Neural progenitor cell (in vitro differentiated cells): ENCODE measurements around the gene SIGMAR1. TPM values are rescaled to one million over a fixed set of nuclear protein-coding genes. Genes with fewer than 3 reads are reported as not detected.

Experiments
- DNase-seq: peaks from one replicate; pipeline ENCODE4 v3.0.0-alpha.2; 2016; ENCODE audit warnings: low spot score
- H2AFZ ChIP-seq: fragments of 200-600 bp; sonication (generic); replicated peaks from 2 replicates; pipeline ENCODE4 v1.6.1; 2016; ENCODE audit warnings: antibody characterized with exemption
- H3F3A ChIP-seq: fragments of 200-600 bp; sonication (generic); 2 replicates; pipeline ENCODE4 v1.6.1; 2016; ENCODE audit warnings: antibody characterized with exemption, low read depth
- H3K27ac ChIP-seq: fragments of 200-600 bp; sonication (generic); 2 replicates; pipeline ENCODE4 v1.5.1; 2016; ENCODE audit warnings: mild to moderate bottlenecking
- H3K27me3 ChIP-seq: fragments of 200-600 bp; sonication (generic); 2 replicates; pipeline ENCODE4 v1.6.1; 2016; ENCODE audit warnings: mild to moderate bottlenecking, moderate library complexity
- H3K36me3 ChIP-seq: fragments of 200-600 bp; sonication (generic); 2 replicates; pipeline ENCODE4 v1.5.1; 2016
- H3K4me1 ChIP-seq: fragments of 200-600 bp; sonication (generic); 2 replicates; pipeline ENCODE4 v1.6.1; 2016; ENCODE audit warnings: mixed run types
- H3K4me2 ChIP-seq: fragments of 200-600 bp; sonication (generic); 2 replicates; pipeline ENCODE4 v1.6.1; 2016
- H3K4me3 ChIP-seq: fragments of 200-600 bp; sonication (generic); 2 replicates; pipeline ENCODE4 v1.5.1; 2016
- H3K79me2 ChIP-seq: fragments of 200-600 bp; sonication (generic); 2 replicates; pipeline ENCODE4 v1.6.1; 2016; ENCODE audit warnings: low read depth
- H3K9ac ChIP-seq: fragments of 200-600 bp; sonication (generic); 2 replicates; pipeline ENCODE4 v1.6.1; 2016
- H3K9me3 ChIP-seq: fragments of 200-600 bp; sonication (generic); 2 replicates; pipeline ENCODE4 v1.5.1; 2016; ENCODE audit warnings: low read depth
- H4K20me1 ChIP-seq: fragments of 200-600 bp; sonication (generic); 2 replicates; pipeline ENCODE4 v1.6.1; 2016; ENCODE audit warnings: low read depth
- H3K27ac Mint-ChIP-seq: 3 replicates; pipeline ENCODE4 v1.8.0; 2021; ENCODE audit warnings: mixed read lengths
- H3K27me3 Mint-ChIP-seq: 2 replicates; pipeline ENCODE4 v1.8.0; 2022; ENCODE audit warnings: low read depth, mild to moderate bottlenecking, inconsistent platforms, moderate library complexity, mixed read lengths; ENCODE audit not compliant: insufficient read depth
- H3K36me3 Mint-ChIP-seq: 3 replicates; pipeline ENCODE4 v1.8.0; 2021; ENCODE audit warnings: mixed read lengths
- H3K4me1 Mint-ChIP-seq: 3 replicates; pipeline ENCODE4 v1.8.0; 2021; ENCODE audit warnings: mixed read lengths
- H3K4me3 Mint-ChIP-seq: 3 replicates; pipeline ENCODE4 v1.8.0; 2021; ENCODE audit warnings: mild to moderate bottlenecking, moderate library complexity, mixed read lengths
- H3K9me3 Mint-ChIP-seq: 3 replicates; pipeline ENCODE4 v1.8.0; 2020; ENCODE audit warnings: mixed read lengths
- EZH2 ChIP-seq: fragments of 200-600 bp; sonication (generic); IDR thresholded peaks from 2 replicates; pipeline ENCODE4 v1.6.1; 2017; ENCODE audit warnings: antibody characterized with exemption, mild to moderate bottlenecking, moderate library complexity
- EZH2phosphoT487 ChIP-seq: fragments of 200-600 bp; sonication (generic); IDR thresholded peaks from 2 replicates; pipeline ENCODE4 v1.6.1; 2017; ENCODE audit warnings: antibody characterized with exemption
- total RNA-seq: library from RNA; depleted of rRNA; stranded (reverse); fragments of >200 nt; gene quantifications from 2 replicates; pipeline ENCODE4 v1.2.3, GENCODE V29; 2015; ENCODE audit warnings: low replicate concordance
- TF ChIP-seq, protein P1 (sequence below): fragments of 200-600 bp; sonication (generic); IDR thresholded peaks from 2 replicates; pipeline ENCODE4 v1.5.1; 2017; ENCODE audit warnings: antibody characterized with exemption, mild to moderate bottlenecking

SIGMAR1 gene
- total RNA-seq, 1 donor from 2014 or later = 37.8 TPM

DNA sequence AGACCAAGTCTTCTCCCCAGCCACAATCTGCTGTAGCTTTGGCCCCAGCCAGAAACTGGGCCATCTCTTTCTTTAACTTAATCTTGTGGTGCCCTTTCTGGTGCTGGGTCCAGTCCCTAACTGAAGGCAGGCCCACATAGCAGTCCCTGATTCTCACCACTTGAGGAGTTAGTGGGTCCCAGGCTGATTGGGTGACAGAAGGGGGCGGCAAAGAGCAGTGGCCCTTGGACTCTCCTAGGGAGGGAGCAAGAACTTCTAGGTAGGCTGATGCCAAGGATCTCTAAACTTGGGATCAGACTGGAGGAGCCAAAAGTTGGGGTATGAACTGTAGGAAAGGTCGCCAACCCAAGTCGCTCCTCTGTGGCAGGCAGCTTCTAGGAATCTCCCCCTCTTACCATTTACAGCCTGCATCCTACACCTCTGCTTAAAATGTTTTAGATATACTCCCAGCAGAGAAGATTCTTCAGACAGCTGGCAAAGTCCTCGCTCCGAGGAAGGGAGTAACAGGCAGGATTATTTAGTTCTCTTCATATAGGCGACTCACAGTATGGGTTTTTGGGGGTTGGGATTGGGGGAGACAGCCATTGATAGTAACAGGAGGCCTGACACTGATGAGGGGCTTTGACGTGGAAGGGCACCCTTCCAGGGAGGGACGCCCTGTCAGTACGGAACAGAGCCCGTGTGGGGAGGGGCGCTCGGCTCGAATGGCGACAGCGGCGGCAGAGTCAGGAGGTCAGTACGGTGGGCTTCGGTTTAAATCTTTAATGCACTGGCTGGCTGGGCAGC lies 26.9 kb upstream of the SIGMAR1 start:
- H3K4me2 ChIP-seq = peak overlapping the region; percentile 89
- H3K4me1 Mint-ChIP-seq = peaks cover 10% of the 10 kb centered on the region
- H3K4me1 ChIP-seq = peaks cover 4% of the 10 kb centered on the region
- H3K36me3 ChIP-seq = no peaks in the 10 kb centered on the region
- TF ChIP-seq EZH2phosphoT487 (no peak), EZH2 (peak; percentile 10)
- TF ChIP-seq, protein P1, sequence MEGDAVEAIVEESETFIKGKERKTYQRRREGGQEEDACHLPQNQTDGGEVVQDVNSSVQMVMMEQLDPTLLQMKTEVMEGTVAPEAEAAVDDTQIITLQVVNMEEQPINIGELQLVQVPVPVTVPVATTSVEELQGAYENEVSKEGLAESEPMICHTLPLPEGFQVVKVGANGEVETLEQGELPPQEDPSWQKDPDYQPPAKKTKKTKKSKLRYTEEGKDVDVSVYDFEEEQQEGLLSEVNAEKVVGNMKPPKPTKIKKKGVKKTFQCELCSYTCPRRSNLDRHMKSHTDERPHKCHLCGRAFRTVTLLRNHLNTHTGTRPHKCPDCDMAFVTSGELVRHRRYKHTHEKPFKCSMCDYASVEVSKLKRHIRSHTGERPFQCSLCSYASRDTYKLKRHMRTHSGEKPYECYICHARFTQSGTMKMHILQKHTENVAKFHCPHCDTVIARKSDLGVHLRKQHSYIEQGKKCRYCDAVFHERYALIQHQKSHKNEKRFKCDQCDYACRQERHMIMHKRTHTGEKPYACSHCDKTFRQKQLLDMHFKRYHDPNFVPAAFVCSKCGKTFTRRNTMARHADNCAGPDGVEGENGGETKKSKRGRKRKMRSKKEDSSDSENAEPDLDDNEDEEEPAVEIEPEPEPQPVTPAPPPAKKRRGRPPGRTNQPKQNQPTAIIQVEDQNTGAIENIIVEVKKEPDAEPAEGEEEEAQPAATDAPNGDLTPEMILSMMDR = peak; percentile 92
- no peak overlapping the region for H3K27ac ChIP-seq
- peak; percentile 86 for DNase-seq
- peak overlapping the region; percentile 77 for H2AFZ ChIP-seq
- peaks cover 4% of the 10 kb centered on the region for H3K9me3 Mint-ChIP-seq
- H3K27ac Mint-ChIP-seq = peak overlapping the region; percentile 93
- no peak overlapping the region for H3K9ac ChIP-seq
- peak overlapping the region; percentile 67 for H3K4me3 ChIP-seq
- H3K79me2 ChIP-seq = peaks cover 17% of the 10 kb centered on the region
- peaks cover 15% of the 10 kb centered on the region for H3K36me3 Mint-ChIP-seq
- peaks cover 14% of the 10 kb centered on the region for H4K20me1 ChIP-seq
- H3K9me3 ChIP-seq = no peaks in the 10 kb centered on the region
- no peaks in the 10 kb centered on the region for H3K27me3 ChIP-seq
- H3F3A ChIP-seq = peaks cover 16% of the 10 kb centered on the region
- H3K4me3 Mint-ChIP-seq = peak overlapping the region; percentile 93
- peaks cover 8% of the 10 kb centered on the region for H3K27me3 Mint-ChIP-seq

DNA sequence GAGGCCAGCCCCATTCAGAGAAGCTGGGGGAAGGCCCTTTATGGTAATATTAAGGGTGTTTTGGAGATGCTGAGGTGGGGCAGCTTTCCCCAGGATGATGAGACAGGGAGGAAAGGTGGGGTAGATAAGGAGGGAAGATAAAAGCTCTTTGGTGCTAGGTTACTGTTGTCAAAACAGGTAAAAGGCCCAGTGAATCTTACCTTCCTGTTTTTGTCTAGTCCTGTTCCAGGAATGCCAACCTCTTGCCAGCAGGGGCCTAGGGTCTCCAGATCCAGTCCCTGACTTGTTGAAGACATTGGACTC lies 25.7 kb upstream of the SIGMAR1 start:
- Histone ChIP-seq H3K27me3 (no peaks in the 10 kb centered on the region), H3K79me2 (peaks cover 17% of the 10 kb centered on the region), H4K20me1 (peaks cover 14% of the 10 kb centered on the region), H3K4me2 (no peak overlapping the region), H3K4me1 (peaks cover 4% of the 10 kb centered on the region), H3F3A (peaks cover 16% of the 10 kb centered on the region), H3K36me3 (no peaks in the 10 kb centered on the region), H3K9me3 (no peaks in the 10 kb centered on the region), H3K4me3 (no peak overlapping the region), H2AFZ (no peak overlapping the region), H3K27ac (no peak overlapping the region), H3K9ac (no peak overlapping the region)
- H3K4me3 Mint-ChIP-seq = no peak overlapping the region
- H3K36me3 Mint-ChIP-seq = peaks cover 5% of the 10 kb centered on the region
- no peak for TF ChIP-seq EZH2
- TF ChIP-seq, protein P1 = no peak
- no peak for TF ChIP-seq EZH2phosphoT487
- H3K4me1 Mint-ChIP-seq = peaks cover 10% of the 10 kb centered on the region
- H3K9me3 Mint-ChIP-seq = no peaks in the 10 kb centered on the region
- no peak overlapping the region for H3K27ac Mint-ChIP-seq
- peaks cover 8% of the 10 kb centered on the region for H3K27me3 Mint-ChIP-seq
- DNase-seq = no peak

DNA sequence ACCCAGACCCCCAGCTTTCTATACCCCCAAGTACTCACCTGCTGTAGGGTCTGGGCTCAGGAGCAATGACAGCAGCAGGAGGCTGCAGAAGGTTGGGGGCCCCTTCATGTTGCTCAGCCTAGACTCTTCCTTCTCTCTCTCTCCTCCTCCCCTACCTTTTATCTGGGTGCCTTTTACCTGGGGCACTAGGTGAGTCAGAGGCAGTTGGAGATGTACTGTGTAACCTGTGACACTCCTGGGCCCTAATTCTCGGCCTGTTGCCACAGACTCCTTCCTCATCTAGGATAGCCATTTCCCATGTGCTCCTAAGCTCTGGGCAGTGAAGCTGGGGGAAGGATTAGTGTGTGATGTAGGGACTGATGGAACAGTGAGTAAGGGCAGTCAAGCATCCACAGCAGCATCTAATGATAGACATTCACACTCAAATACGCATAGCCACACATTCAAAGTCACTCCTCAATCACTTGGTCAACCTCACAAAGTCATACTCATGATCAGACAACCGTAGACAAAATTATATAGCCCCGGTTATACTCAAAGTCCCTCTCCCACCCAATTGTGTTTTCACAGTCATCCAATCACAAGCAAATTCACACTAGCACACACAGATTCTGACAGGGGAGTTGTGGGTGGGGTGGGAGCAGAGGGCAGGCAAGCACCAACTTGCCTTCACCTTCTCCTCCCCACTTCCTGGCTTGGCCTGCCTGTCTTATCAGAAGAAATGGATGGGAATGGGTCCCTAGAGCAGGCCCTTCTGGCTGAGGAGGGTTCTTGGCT lies 25.1 kb upstream of the SIGMAR1 start, which contains the start of gene CCL27:
CCL27 (minus strand) TSS at position 132 of the 777 bp plus-strand sequence; CDS start at position 108, 24 bp downstream.
- Histone ChIP-seq H3K36me3 (no peaks in the 10 kb centered on the region), H3F3A (peaks cover 16% of the 10 kb centered on the region), H3K27me3 (no peaks in the 10 kb centered on the region), H2AFZ (no peak within 1 kb of the TSS), H3K4me1 (peaks cover 4% of the 10 kb centered on the region), H4K20me1 (peaks cover 14% of the 10 kb centered on the region), H3K9me3 (no peaks in the 10 kb centered on the region), H3K9ac (no peak within 1 kb of the TSS), H3K79me2 (peaks cover 17% of the 10 kb centered on the region), H3K4me2 (no peak within 1 kb of the TSS), H3K27ac (no peak within 1 kb of the TSS), H3K4me3 (no peak within 1 kb of the TSS)
- H3K4me1 Mint-ChIP-seq = peaks cover 10% of the 10 kb centered on the region
- H3K27ac Mint-ChIP-seq = no peak within 1 kb of the TSS
- H3K9me3 Mint-ChIP-seq = no peaks in the 10 kb centered on the region
- H3K27me3 Mint-ChIP-seq = peaks cover 8% of the 10 kb centered on the region
- H3K36me3 Mint-ChIP-seq = peaks cover 5% of the 10 kb centered on the region
- TF ChIP-seq, protein P1 = no peak
- TF ChIP-seq EZH2phosphoT487 (no peak), EZH2 (no peak)
- no peak for DNase-seq
- H3K4me3 Mint-ChIP-seq = no peak within 1 kb of the TSS
